ENCODE data around the gene NR2C2. TPM values are rescaled to one million over a fixed set of nuclear protein-coding genes. Genes with fewer than 3 reads are reported as not detected.

The NR2C2 gene
- total and polyA plus RNA-seq, 9 donors, result 11.4 to 56.7 (median 42.4) TPM

DNA sequence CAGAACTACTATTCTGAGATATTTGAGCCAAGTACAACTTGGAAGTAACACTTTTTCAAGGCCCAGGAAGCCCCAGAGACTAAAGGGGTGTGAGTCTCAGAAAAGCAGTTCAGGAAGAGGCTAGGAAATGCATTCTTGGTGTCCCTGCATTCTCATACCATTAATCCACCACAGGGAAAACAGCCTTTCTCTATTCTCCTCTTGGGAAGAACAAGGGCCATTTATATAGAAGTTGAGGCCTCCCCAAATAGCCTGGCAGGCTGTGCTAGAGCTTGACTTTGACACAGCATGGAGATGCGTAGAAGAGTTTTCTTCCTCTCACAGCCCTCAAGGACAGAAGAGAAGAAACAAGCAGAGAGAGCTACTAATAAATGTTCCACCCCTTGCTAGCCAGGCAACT, 5.5 kb upstream of the NR2C2 start:
- peaks cover 2% of the 10 kb centered on the region for H3K4me1 ChIP-seq (ENCODE audit: insufficient read depth)
- intact Hi-C loops (cut with DNase I), result loop anchor here in 1 of 4 donors (10.0 kb wide), 1 partner anchor 767 kb away; the partner anchor contains the start of genes LSM3 and XPC
- WGBS, 3 donors, result 28 to 82% (median 67%) methylated on average over 1 of the region's 1 CpG
- TF ChIP-seq EP300 (IDR thresholded peaks at IDR 0.05) (no peak), POLR2A (IDR thresholded peaks at IDR 0.05) (no peak)
- TF ChIP-seq, protein P1, sequence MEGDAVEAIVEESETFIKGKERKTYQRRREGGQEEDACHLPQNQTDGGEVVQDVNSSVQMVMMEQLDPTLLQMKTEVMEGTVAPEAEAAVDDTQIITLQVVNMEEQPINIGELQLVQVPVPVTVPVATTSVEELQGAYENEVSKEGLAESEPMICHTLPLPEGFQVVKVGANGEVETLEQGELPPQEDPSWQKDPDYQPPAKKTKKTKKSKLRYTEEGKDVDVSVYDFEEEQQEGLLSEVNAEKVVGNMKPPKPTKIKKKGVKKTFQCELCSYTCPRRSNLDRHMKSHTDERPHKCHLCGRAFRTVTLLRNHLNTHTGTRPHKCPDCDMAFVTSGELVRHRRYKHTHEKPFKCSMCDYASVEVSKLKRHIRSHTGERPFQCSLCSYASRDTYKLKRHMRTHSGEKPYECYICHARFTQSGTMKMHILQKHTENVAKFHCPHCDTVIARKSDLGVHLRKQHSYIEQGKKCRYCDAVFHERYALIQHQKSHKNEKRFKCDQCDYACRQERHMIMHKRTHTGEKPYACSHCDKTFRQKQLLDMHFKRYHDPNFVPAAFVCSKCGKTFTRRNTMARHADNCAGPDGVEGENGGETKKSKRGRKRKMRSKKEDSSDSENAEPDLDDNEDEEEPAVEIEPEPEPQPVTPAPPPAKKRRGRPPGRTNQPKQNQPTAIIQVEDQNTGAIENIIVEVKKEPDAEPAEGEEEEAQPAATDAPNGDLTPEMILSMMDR (IDR thresholded peaks at IDR 0.05), result no peak
- no peak overlapping the region for H3K4me3 ChIP-seq
- H3K27ac ChIP-seq, result no peak overlapping the region
- no peaks in the 10 kb centered on the region for H3K36me3 ChIP-seq
- no peaks in the 10 kb centered on the region for H3K9me3 ChIP-seq
- no peak for DNase-seq
- H3K27me3 ChIP-seq, result no peaks in the 10 kb centered on the region

DNA sequence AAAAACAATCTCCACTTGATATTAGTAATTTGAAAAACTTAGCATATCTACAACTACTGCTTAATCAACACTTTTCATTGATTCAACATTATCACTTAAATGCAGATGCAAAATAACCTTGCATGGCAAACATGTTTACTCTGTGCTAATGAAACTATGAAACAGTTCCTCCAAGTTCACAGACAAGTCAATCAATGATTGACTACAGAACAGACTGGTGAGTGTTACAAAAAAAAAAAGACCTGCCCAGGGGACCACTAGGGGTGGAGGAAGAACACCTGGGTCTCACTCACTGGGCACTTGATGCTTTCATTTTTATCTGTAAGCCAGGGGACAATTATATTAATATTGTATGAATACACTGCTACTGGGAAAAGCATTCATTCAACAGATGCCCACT, 4.3 kb upstream of the NR2C2 start:
- TF ChIP-seq, protein P1 (IDR thresholded peaks at IDR 0.05), result no peak
- TF ChIP-seq POLR2A (IDR thresholded peaks at IDR 0.05) (no peak), EP300 (IDR thresholded peaks at IDR 0.05) (no peak)
- Histone ChIP-seq H3K27me3 (no peaks in the 10 kb centered on the region), H3K36me3 (no peaks in the 10 kb centered on the region), H3K4me3 (no peak overlapping the region), H3K4me1 (ENCODE audit: insufficient read depth) (peaks cover 2% of the 10 kb centered on the region), H3K9me3 (no peaks in the 10 kb centered on the region), H3K27ac (no peak overlapping the region)
- DNase-seq, result no peak
- intact Hi-C loops (cut with DNase I), result loop anchor here in 1 of 4 donors (10.0 kb wide), 1 partner anchor 768 kb away; the partner anchor contains the start of genes LSM3 and XPC

- H3K4me1 ChIP-seq (ENCODE audit: insufficient read depth), result peaks cover 6% of the 10 kb centered on the region
- no peak for DNase-seq
- no peak for TF ChIP-seq POLR2A (IDR thresholded peaks at IDR 0.05)
- TF ChIP-seq EP300 (IDR thresholded peaks at IDR 0.05), result no peak
- TF ChIP-seq, protein P1 (IDR thresholded peaks at IDR 0.05), result no peak
- no peak overlapping the region for H3K27ac ChIP-seq
- 15 to 21% (median 20%) methylated on average over 4 of the region's 4 CpGs for WGBS, 3 donors
- H3K27me3 ChIP-seq, result no peaks in the 10 kb centered on the region
- intact Hi-C loops (cut with DNase I), result loop anchor here in 1 of 4 donors (10.0 kb wide), 1 partner anchor 771 kb away; the partner anchor contains the start of genes LSM3 and XPC
- H3K36me3 ChIP-seq, result no peaks in the 10 kb centered on the region
- H3K4me3 ChIP-seq, result peak overlapping the region; percentile 82
- H3K9me3 ChIP-seq, result no peaks in the 10 kb centered on the region
Observed at GRCh38 chr3:14946236-14946635, 1.1 kb upstream of the NR2C2 start.

DNA sequence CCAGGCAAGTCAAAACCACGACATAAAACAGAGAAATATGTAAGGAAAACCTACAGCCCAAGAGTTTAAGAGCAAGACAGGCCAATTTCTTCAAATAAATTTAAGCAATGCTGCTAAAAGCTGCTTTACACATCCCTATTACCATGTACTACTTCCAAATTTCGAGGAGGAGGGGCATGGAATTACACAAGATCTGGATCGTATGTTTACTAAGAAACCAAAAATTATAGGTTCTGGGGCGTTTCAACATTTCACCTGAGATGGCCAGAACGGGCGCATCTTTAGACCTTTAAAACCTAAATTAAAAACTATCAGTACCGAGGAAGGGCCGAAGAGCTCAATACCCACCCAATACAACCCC, 664 bp upstream of the NR2C2 start:
- no peaks in the 10 kb centered on the region for H3K36me3 ChIP-seq
- H3K27ac ChIP-seq, result peak overlapping the region; percentile 99 to 100
- no peak for DNase-seq
- H3K27me3 ChIP-seq, result no peaks in the 10 kb centered on the region
- no peaks in the 10 kb centered on the region for H3K9me3 ChIP-seq
- WGBS, 3 donors, result 0 to 1% (median 1%) methylated on average over 8 of the region's 8 CpGs
- intact Hi-C loops (cut with DNase I), result loop anchor here in 1 of 4 donors (10.0 kb wide), 1 partner anchor 772 kb away; the partner anchor contains the start of genes LSM3 and XPC
- TF ChIP-seq POLR2A (IDR thresholded peaks at IDR 0.05) (no peak), EP300 (IDR thresholded peaks at IDR 0.05) (no peak)
- TF ChIP-seq, protein P1 (IDR thresholded peaks at IDR 0.05), result no peak
- peak overlapping the region; percentile 82 for H3K4me3 ChIP-seq
- H3K4me1 ChIP-seq (ENCODE audit: insufficient read depth), result peaks cover 6% of the 10 kb centered on the region

Measured in ovary (tissue), 9 donors.